NT2/D1 (cell line): ENCODE measurements around the gene FADS2.

Experiments
- DNase-seq: peaks from one replicate; pipeline ENCODE4 v3.0.0-alpha.2; 2011; ENCODE audit warnings: low read depth, low spot score
- H3K27me3 ChIP-seq: 2 replicates; pipeline ENCODE4 v1.6.0; 2011; ENCODE audit warnings: mild to moderate bottlenecking; ENCODE audit not compliant: insufficient read length, insufficient read depth
- H3K36me3 ChIP-seq: 2 replicates; pipeline ENCODE4 v1.6.1; 2011; ENCODE audit warnings: mild to moderate bottlenecking, low read length, mixed read lengths; ENCODE audit not compliant: insufficient read depth, insufficient read length
- H3K4me1 ChIP-seq: 2 replicates; pipeline ENCODE4 v1.5.1; 2011; ENCODE audit not compliant: insufficient read depth, insufficient read length
- H3K4me3 ChIP-seq: 2 replicates; pipeline ENCODE4 v1.5.1; 2011; ENCODE audit warnings: low read depth; ENCODE audit not compliant: insufficient read length
- H3K9ac ChIP-seq: 2 replicates; pipeline ENCODE4 v1.6.0; 2011; ENCODE audit warnings: low read depth; ENCODE audit not compliant: insufficient read length
- H3K9me3 ChIP-seq: 2 replicates; pipeline ENCODE4 v1.5.1; 2011; ENCODE audit warnings: mild to moderate bottlenecking, low read length; ENCODE audit not compliant: insufficient read depth
- SUZ12 ChIP-seq: IDR thresholded peaks from 2 replicates; pipeline ENCODE4 v1.6.1; 2011; ENCODE audit not compliant: insufficient read length, insufficient read depth; ENCODE audit errors: extremely low read depth
- YY1 ChIP-seq: IDR thresholded peaks from 2 replicates; pipeline ENCODE4 v1.6.1; 2011; ENCODE audit not compliant: insufficient read length, insufficient read depth
- ZNF274 ChIP-seq: IDR thresholded peaks from 2 replicates; pipeline ENCODE4 v1.6.1; 2011; ENCODE audit warnings: mild to moderate bottlenecking, low read depth, low read length

The FADS2 gene

GRCh38 chr11:61905801-61906521, 77.9 kb downstream of the FADS2 start:
- no peak overlapping the region for H3K9ac ChIP-seq
- H3K4me3 ChIP-seq = no peak overlapping the region
- DNase-seq = no peak
- TF ChIP-seq ZNF274 (no peak), SUZ12 (no peak), YY1 (no peak)
- no peaks in the 10 kb centered on the region for H3K36me3 ChIP-seq
- H3K4me1 ChIP-seq = peaks cover 33% of the 10 kb centered on the region
- H3K27me3 ChIP-seq = no peaks in the 10 kb centered on the region
- H3K9me3 ChIP-seq = no peaks in the 10 kb centered on the region

- H3K36me3 ChIP-seq = no peaks in the 10 kb centered on the region
- H3K9me3 ChIP-seq = no peaks in the 10 kb centered on the region
- no peak overlapping the region for H3K4me3 ChIP-seq
- TF ChIP-seq YY1 = no peak
- TF ChIP-seq SUZ12 = no peak
- no peak for TF ChIP-seq ZNF274
- peaks cover 33% of the 10 kb centered on the region for H3K4me1 ChIP-seq
- DNase-seq = no peak
- no peaks in the 10 kb centered on the region for H3K27me3 ChIP-seq
- H3K9ac ChIP-seq = no peak overlapping the region
Observed at GRCh38 chr11:61906522-61906909, 78.4 kb downstream of the FADS2 start.

- H3K4me3 ChIP-seq = no peak overlapping the region
- no peak overlapping the region for H3K9ac ChIP-seq
- no peaks in the 10 kb centered on the region for H3K9me3 ChIP-seq
- H3K27me3 ChIP-seq = no peaks in the 10 kb centered on the region
- no peaks in the 10 kb centered on the region for H3K36me3 ChIP-seq
- TF ChIP-seq SUZ12 (no peak), ZNF274 (no peak), YY1 (no peak)
- no peak for DNase-seq
- H3K4me1 ChIP-seq = peaks cover 32% of the 10 kb centered on the region
Observed at GRCh38 chr11:61907282-61907681, 79.2 kb downstream of the FADS2 start.

- no peaks in the 10 kb centered on the region for H3K27me3 ChIP-seq
- peaks cover 24% of the 10 kb centered on the region for H3K4me1 ChIP-seq
- TF ChIP-seq ZNF274 = no peak
- no peaks in the 10 kb centered on the region for H3K9me3 ChIP-seq
- H3K4me3 ChIP-seq = no peak overlapping the region
- DNase-seq = no peak
- no peaks in the 10 kb centered on the region for H3K36me3 ChIP-seq
- no peak overlapping the region for H3K9ac ChIP-seq
Observed at GRCh38 chr11:61907871-61908729, 80.0 kb downstream of the FADS2 start.

- Histone ChIP-seq H3K9me3 (no peaks in the 10 kb centered on the region), H3K4me1 (peaks cover 24% of the 10 kb centered on the region), H3K9ac (peak overlapping the region; percentile 58), H3K4me3 (no peak overlapping the region), H3K36me3 (no peaks in the 10 kb centered on the region), H3K27me3 (no peaks in the 10 kb centered on the region)
- no peak for DNase-seq
- TF ChIP-seq SUZ12 = no peak
- TF ChIP-seq ZNF274 = no peak
- TF ChIP-seq YY1 = no peak
Observed at GRCh38 chr11:61908730-61909316, 80.7 kb downstream of the FADS2 start.

GRCh38 chr11:61910187-61911127, 82.4 kb downstream of the FADS2 start:
- TF ChIP-seq YY1 (no peak), SUZ12 (no peak), ZNF274 (no peak)
- DNase-seq = no peak

More at GRCh38 chr11:61910187-61911127, 82.4 kb downstream of the FADS2 start:
- peaks cover 21% of the 10 kb centered on the region for H3K4me1 ChIP-seq
- H3K4me3 ChIP-seq = no peak overlapping the region
- no peaks in the 10 kb centered on the region for H3K27me3 ChIP-seq
- H3K9me3 ChIP-seq = no peaks in the 10 kb centered on the region
- no peak overlapping the region for H3K9ac ChIP-seq
- no peaks in the 10 kb centered on the region for H3K36me3 ChIP-seq
